Measurements from ENCODE around the gene FRMD4A. TPM values are rescaled to one million over a fixed set of nuclear protein-coding genes. Genes with fewer than 3 reads are reported as not detected.

The FRMD4A gene
- total RNA-seq, 2 donors from 2014 or later, result 18.9 to 46.1 TPM

DNA sequence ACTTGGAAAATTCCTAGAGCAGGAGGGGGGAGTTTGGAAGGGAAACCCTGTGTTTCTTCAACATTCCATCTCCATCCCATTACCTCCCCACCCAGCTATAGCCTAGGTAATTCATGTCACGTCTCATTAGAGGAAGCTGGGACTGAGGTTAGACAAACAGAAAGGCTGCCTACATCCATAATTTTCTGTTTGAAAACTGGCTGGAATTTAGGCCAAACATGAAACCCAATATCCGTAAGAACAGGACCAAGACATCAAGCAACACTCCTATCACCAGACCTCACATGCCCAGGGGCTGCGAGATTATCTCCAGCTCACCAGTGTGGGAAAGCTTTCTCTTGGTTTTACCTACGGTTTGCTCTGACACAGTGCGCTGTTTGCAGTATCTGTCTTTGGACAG lies 316.3 kb downstream of the FRMD4A start:
- ATAC-seq (no peak), DNase-seq (no peak)
- H3K4me1 ChIP-seq, result peaks cover 5% of the 10 kb centered on the region
- no peaks in the 10 kb centered on the region for H3K9me3 ChIP-seq
- H3K4me3 ChIP-seq, result no peak overlapping the region
- H3K36me3 ChIP-seq (replicated peaks in 1 of 2; ENCODE audit: insufficient read depth in 1 of 2, low read depth in 2 of 2), result no peaks in the 10 kb centered on the region
- TF ChIP-seq, protein P1, sequence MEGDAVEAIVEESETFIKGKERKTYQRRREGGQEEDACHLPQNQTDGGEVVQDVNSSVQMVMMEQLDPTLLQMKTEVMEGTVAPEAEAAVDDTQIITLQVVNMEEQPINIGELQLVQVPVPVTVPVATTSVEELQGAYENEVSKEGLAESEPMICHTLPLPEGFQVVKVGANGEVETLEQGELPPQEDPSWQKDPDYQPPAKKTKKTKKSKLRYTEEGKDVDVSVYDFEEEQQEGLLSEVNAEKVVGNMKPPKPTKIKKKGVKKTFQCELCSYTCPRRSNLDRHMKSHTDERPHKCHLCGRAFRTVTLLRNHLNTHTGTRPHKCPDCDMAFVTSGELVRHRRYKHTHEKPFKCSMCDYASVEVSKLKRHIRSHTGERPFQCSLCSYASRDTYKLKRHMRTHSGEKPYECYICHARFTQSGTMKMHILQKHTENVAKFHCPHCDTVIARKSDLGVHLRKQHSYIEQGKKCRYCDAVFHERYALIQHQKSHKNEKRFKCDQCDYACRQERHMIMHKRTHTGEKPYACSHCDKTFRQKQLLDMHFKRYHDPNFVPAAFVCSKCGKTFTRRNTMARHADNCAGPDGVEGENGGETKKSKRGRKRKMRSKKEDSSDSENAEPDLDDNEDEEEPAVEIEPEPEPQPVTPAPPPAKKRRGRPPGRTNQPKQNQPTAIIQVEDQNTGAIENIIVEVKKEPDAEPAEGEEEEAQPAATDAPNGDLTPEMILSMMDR (IDR thresholded peaks at IDR 0.05), result no peak
- TF ChIP-seq POLR2A (IDR thresholded peaks at IDR 0.05), result no peak
- intact Hi-C loops (cut with DNase I), result no loop called here
- WGBS, 2 donors, result 89 to 98% methylated on average over 5 of the region's 5 CpGs
- no peak overlapping the region for H3K27ac ChIP-seq
- no peaks in the 10 kb centered on the region for H3K27me3 ChIP-seq

DNA sequence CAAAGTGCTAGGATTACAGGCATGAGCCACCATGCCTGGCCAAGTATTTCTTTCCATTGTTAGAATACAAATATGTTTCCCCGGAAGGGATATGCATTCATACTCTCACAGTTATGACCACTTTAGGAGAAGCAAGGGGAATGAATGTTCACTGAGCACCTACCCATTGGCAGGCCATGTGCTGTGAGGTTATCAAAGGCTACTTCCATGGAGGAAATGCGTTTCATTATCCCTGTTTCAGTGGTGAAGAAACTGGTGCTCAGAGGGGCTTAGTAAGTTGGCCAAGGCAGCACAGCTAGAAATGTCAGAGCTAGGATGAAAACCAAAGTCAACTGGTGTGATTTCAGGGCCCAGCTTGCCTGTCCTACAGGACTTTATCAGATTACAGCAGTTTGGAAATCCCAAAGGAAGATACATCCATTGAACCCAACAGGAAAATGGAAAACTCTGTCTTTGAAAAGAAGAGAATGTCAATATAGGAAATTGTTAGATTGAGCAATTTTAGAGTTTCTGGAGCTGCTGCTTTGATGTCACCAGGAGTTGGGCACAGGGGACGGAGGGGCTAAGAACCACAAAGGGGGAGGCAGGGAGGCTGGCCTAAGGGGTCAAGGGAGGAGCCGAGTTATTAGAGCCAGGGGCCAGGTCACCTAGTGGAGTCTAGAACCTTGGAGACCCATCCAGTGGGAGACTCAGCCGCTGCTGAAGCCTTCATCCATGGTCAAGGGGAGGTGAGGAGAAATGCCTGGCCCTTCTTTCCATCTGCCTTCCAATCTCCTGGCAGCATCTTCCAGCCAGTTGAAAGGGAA lies 319.8 kb downstream of the FRMD4A start:
- H3K36me3 ChIP-seq (replicated peaks in 1 of 2; ENCODE audit: insufficient read depth in 1 of 2, low read depth in 2 of 2), result no peaks in the 10 kb centered on the region
- intact Hi-C loops (cut with DNase I), result no loop called here
- WGBS, 2 donors, result 78 to 98% methylated on average over 5 of the region's 5 CpGs
- DNase-seq (no peak), ATAC-seq (no peak)
- H3K9me3 ChIP-seq, result no peaks in the 10 kb centered on the region
- TF ChIP-seq, protein P1 (IDR thresholded peaks at IDR 0.05), result no peak
- no peak for TF ChIP-seq POLR2A (IDR thresholded peaks at IDR 0.05)
- no peak overlapping the region for H3K4me3 ChIP-seq
- H3K4me1 ChIP-seq, result peaks cover 5% of the 10 kb centered on the region
- H3K27ac ChIP-seq, result no peak overlapping the region
- H3K27me3 ChIP-seq, result no peaks in the 10 kb centered on the region

DNA sequence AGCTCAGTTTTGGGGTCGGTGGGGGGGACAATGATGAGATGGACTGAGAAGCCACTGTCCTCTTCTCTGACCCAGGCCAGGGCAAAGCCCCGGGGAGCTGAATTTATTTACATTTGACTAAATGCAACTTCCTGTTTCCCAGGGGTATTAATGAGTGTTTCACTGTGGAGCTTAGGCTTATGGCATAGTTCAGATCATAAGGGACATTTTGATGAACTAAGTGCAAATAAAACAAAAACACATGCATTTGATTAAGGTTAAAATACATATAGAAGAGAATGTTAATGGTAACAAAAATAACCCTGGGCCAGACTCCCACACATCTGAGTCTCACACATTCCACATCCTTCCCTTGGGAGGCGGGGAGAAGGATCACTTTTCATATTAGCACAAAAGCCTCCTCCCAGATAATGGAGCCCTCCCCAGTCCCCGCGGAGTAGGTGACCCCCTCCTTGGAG lies 320.6 kb downstream of the FRMD4A start:
- Histone ChIP-seq H3K36me3 (replicated peaks in 1 of 2; ENCODE audit: insufficient read depth in 1 of 2, low read depth in 2 of 2) (no peaks in the 10 kb centered on the region), H3K4me3 (no peak overlapping the region), H3K27ac (peak overlapping the region in 1 of 4 donors; percentile 57), H3K9me3 (no peaks in the 10 kb centered on the region), H3K4me1 (peaks cover 5% of the 10 kb centered on the region), H3K27me3 (no peaks in the 10 kb centered on the region)
- intact Hi-C loops (cut with DNase I), result no loop called here
- no peak for DNase-seq
- 43 to 53% methylated on average over 5 of the region's 5 CpGs for WGBS, 2 donors
- TF ChIP-seq, protein P1 (IDR thresholded peaks at IDR 0.05), result no peak
- no peak for TF ChIP-seq POLR2A (IDR thresholded peaks at IDR 0.05)
- ATAC-seq, result no peak

DNA sequence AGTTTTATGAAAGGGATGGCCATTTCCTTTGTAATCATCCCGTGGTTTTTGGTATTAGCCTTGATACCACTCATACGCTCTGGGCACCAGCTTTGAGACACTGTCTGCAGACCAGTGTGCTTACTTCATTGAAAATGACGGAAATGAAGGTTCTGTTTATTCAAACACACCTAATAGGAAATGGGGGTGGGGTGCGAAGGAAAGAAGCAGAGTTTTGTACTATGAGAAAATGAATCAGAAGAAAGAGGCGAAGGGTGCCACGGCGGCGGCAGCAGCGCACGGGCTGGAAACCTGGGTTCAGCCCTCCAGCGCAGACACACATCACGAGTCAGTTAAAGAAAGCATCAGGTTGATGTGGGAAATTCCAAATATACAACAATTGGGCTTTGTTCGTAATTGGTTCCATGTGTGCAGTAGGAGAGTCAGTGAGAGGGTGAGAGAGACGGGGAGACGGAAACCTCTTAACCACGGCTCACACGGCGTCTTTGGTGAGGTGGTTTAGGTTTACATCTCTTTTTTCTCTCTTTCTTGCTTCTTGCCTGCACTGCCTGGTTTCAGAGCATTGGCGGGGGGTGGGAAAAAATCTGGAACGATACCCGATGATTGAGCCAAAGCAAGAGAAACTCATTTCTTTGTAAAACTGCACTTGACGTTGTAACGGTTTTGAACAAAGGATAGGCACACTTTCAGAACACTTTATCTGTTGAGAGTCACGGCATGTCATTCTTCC lies 321.2 kb downstream of the FRMD4A start:
- H3K9me3 ChIP-seq, result no peaks in the 10 kb centered on the region
- TF ChIP-seq, protein P1 (IDR thresholded peaks at IDR 0.05), result no peak
- peak in 2 of 3 donors; percentile 22 to 31 for TF ChIP-seq POLR2A (IDR thresholded peaks at IDR 0.05)
- H3K27ac ChIP-seq, result peak overlapping the region in 2 of 4 donors; percentile 18 to 57
- WGBS, 2 donors, result 39 to 46% methylated on average over 24 of the region's 24 CpGs
- H3K4me3 ChIP-seq, result no peak overlapping the region
- H3K27me3 ChIP-seq, result no peaks in the 10 kb centered on the region
- intact Hi-C loops (cut with DNase I), result no loop called here
- H3K36me3 ChIP-seq (replicated peaks in 1 of 2; ENCODE audit: insufficient read depth in 1 of 2, low read depth in 2 of 2), result no peaks in the 10 kb centered on the region
- peaks cover 5% of the 10 kb centered on the region for H3K4me1 ChIP-seq
- ATAC-seq (peak; percentile 68), DNase-seq (no peak)
